Spleen (tissue), 7 donors: ENCODE measurements around the gene DIDO1.

Experiments
- POLR2A ChIP-seq, 3 donors: fragments of 450-650 bp; IDR thresholded peaks; one replicate each; pipeline ENCODE4 v1.5.1; 2017; ENCODE audit warnings: antibody characterized with exemption in 3 of 3, mild to moderate bottlenecking in 1 of 3
- POLR2AphosphoS5 ChIP-seq, 3 donors: sonication (generic); formaldehyde crosslinking; IDR thresholded peaks; one replicate each; pipeline ENCODE4 v1.5.1; 2017; ENCODE audit warnings: antibody characterized with exemption in 3 of 3
- TF ChIP-seq, protein P1 (sequence below), 11 experiments: fragments of 200-600 bp in 7 of 11; fragments of 450-650 bp in 4 of 11; sonication (generic) in 4 of 11; IDR thresholded peaks in 8 of 11; conservative IDR thresholded peaks in 3 of 11; 1 replicate in 7 of 11; 2 replicates in 4 of 11; pipeline versions ENCODE4 v1.4.0 to v1.8.0; 2016 to 2021; ENCODE audit warnings: antibody characterized with exemption in 11 of 11, inconsistent platforms in 4 of 11, mild to moderate bottlenecking in 1 of 11
- donor health status: DM: no; HTN: no; CAD: no; lungs with moderate emphysema.
- donor health status: DM: no; HTN: no; CAD: no.
- donor health status: DM: no; HTN: no; CAD: no.

DNA sequence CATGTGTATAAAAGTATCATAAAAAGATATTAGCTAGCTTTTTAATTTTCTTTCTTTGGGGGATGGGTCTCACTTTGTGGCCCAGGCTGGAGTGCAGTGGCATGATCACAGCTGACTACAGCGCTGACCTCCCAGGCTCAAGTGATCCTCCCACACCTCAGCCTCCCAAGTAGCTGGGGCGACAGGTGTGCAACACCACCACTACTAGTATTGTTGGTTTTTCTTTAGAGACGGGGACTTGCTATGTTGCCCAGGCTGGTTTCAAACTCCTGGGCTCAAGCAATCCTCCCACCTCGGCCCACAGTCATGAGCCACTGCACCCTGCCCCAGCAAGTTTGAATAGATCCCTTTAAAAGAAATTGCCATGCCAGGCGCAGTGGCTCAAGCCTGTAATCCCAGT lies 71.2 kb downstream of the DIDO1 start:
- TF ChIP-seq, protein P1, sequence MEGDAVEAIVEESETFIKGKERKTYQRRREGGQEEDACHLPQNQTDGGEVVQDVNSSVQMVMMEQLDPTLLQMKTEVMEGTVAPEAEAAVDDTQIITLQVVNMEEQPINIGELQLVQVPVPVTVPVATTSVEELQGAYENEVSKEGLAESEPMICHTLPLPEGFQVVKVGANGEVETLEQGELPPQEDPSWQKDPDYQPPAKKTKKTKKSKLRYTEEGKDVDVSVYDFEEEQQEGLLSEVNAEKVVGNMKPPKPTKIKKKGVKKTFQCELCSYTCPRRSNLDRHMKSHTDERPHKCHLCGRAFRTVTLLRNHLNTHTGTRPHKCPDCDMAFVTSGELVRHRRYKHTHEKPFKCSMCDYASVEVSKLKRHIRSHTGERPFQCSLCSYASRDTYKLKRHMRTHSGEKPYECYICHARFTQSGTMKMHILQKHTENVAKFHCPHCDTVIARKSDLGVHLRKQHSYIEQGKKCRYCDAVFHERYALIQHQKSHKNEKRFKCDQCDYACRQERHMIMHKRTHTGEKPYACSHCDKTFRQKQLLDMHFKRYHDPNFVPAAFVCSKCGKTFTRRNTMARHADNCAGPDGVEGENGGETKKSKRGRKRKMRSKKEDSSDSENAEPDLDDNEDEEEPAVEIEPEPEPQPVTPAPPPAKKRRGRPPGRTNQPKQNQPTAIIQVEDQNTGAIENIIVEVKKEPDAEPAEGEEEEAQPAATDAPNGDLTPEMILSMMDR (IDR thresholded peaks at IDR 0.05 in 8 of 11, conservative IDR thresholded peaks at IDR 0.05 in 3 of 11): no peak
- TF ChIP-seq POLR2A (IDR thresholded peaks at IDR 0.05): no peak
- TF ChIP-seq POLR2AphosphoS5 (IDR thresholded peaks at IDR 0.05): no peak
